Limb (tissue), 2 donors: Measurements from ENCODE around the gene KCNJ15.
"Not testable (repeated sequence)": the region's sequence is repeated elsewhere in the genome, so short reads cannot be mapped to it uniquely, and the experiment has no call there.

Experiments
- DNase-seq, 2 donors: peaks; one replicate each; pipeline ENCODE4 v3.0.0-alpha.2; 2016; ENCODE audit errors: extremely low spot score in 2 of 2

KCNJ15 gene

GRCh38 chr21:38244407-38244787 lies 12.4 kb upstream of the KCNJ15 start:
- DNase-seq, result no peak

GRCh38 chr21:38244885-38245869 lies 11.6 kb upstream of the KCNJ15 start:
- no peak for DNase-seq

- DNase-seq, result no peak
These were observed 10.3 kb upstream of the KCNJ15 start for GRCh38 chr21:38246511-38246910.

- not testable (repeated sequence) for DNase-seq
These were observed 9.7 kb upstream of the KCNJ15 start for GRCh38 chr21:38247054-38247453.

GRCh38 chr21:38247738-38248510 lies 8.9 kb upstream of the KCNJ15 start:
- DNase-seq, result no peak

- DNase-seq, result no peak
These were observed 7.5 kb upstream of the KCNJ15 start for GRCh38 chr21:38249256-38249655.

- DNase-seq, result no peak
These were observed 7.0 kb upstream of the KCNJ15 start for GRCh38 chr21:38249696-38250278.

GRCh38 chr21:38250991-38251418 lies 5.8 kb upstream of the KCNJ15 start:
- no peak for DNase-seq

GRCh38 chr21:38254970-38255369 lies 1.8 kb upstream of the KCNJ15 start:
- no peak for DNase-seq

GRCh38 chr21:38255571-38256117 lies 1.1 kb upstream of the KCNJ15 start:
- no peak for DNase-seq

- no peak for DNase-seq
These were observed 876 bp downstream of the KCNJ15 start for GRCh38 chr21:38257667-38258066.

GRCh38 chr21:38258521-38259485 lies 2.0 kb downstream of the KCNJ15 start:
- DNase-seq, result no peak

GRCh38 chr21:38259665-38260064 lies 2.9 kb downstream of the KCNJ15 start:
- no peak for DNase-seq

- no peak for DNase-seq
These were observed 3.6 kb downstream of the KCNJ15 start for GRCh38 chr21:38260426-38260825.

GRCh38 chr21:38261851-38262250 lies 5.1 kb downstream of the KCNJ15 start:
- DNase-seq, result no peak

GRCh38 chr21:38263493-38263892 lies 6.7 kb downstream of the KCNJ15 start:
- DNase-seq, result no peak

GRCh38 chr21:38264571-38264970 lies 7.8 kb downstream of the KCNJ15 start:
- DNase-seq, result no peak

- no peak for DNase-seq
These were observed 8.4 kb downstream of the KCNJ15 start for GRCh38 chr21:38265166-38265565.

- DNase-seq, result no peak
These were observed 9.9 kb downstream of the KCNJ15 start for GRCh38 chr21:38266732-38267131.

GRCh38 chr21:38267136-38267755 lies 10.5 kb downstream of the KCNJ15 start:
- no peak for DNase-seq
